AG09319 (cell line): ENCODE data around the gene KLC1.

ENCODE experiments used
- DNase-seq: peaks from one replicate; pipeline ENCODE4 v3.0.0-alpha.2; 2010; ENCODE audit warnings: low read depth; ENCODE audit errors: extremely low read depth
- TF ChIP-seq, protein P1 (sequence below): IDR thresholded peaks from 2 replicates; pipeline ENCODE4 v1.5.1; 2011; ENCODE audit warnings: low read depth, mild to moderate bottlenecking, inconsistent platforms, low read length, moderate library complexity

Gene KLC1

GRCh38 chr14:103697206-103697602 lies 68.2 kb downstream of the KLC1 start:
- DNase-seq = no peak
- TF ChIP-seq, protein P1, sequence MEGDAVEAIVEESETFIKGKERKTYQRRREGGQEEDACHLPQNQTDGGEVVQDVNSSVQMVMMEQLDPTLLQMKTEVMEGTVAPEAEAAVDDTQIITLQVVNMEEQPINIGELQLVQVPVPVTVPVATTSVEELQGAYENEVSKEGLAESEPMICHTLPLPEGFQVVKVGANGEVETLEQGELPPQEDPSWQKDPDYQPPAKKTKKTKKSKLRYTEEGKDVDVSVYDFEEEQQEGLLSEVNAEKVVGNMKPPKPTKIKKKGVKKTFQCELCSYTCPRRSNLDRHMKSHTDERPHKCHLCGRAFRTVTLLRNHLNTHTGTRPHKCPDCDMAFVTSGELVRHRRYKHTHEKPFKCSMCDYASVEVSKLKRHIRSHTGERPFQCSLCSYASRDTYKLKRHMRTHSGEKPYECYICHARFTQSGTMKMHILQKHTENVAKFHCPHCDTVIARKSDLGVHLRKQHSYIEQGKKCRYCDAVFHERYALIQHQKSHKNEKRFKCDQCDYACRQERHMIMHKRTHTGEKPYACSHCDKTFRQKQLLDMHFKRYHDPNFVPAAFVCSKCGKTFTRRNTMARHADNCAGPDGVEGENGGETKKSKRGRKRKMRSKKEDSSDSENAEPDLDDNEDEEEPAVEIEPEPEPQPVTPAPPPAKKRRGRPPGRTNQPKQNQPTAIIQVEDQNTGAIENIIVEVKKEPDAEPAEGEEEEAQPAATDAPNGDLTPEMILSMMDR = no peak

GRCh38 chr14:103697603-103698379 lies 68.8 kb downstream of the KLC1 start:
- TF ChIP-seq, protein P1 = no peak
- DNase-seq = no peak

DNA sequence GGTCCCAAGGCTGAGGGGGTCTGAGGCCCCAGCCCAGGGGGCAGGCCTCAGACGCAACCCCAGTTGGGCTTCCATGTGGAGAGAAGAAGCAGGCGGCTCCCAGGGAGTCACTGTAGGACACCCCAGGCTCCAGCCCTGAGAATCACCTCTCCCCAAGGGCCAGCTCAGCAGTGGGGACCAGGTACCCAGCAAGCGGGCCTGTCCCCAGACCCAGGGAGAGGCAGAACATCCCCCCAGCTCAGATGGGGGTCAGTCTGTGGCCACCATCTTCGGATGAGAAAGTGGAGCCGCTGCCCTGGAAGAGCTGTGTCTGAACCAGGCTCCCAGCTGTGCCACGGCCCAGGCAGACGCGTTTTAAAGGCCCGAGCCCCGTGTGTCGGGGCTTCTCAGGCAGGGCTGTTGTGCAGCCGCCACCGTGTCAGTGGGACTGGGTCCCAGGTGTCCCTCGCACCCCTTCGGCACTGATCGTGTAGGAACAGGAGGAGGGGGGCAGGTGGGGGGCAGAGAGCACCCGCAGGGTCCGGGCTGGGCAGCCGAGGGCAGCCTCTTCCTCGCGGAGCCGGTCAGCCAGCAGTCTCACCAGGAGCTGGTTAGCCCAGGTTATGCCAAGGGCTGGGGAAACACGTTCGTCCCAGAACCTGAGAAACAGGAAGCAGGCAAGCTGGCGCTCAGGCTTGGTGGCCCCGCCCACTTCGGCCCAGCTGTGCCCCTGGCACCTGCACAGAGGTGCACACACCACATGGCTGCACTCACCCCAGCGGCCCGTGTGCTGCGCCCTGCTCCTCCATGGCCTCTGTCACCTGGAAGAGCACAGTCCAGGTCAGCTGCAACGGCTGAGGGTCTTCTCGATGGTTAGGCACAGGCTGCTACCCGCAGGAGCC lies 69.6 kb downstream of the KLC1 start:
- TF ChIP-seq, protein P1 = no peak
- DNase-seq = no peak

DNA sequence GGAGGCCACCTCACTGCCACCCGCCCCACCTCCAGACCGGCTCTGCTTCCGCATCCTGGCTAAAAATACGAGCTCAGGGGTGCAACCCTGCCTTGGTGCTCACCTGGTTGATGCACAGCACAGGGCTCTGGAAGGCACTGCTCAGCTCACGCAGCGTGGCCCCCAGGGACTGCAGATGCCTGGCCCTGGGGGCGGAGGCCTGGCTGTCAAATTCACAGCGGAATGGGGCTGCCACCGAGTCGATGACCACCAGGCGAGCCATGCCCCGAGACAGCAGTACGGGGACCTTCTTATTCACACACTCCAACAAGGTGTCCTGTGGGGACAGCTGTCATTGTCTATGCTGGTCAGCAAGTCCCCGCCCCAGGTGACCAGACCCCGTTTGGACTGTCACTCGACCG lies 70.2 kb downstream of the KLC1 start:
- TF ChIP-seq, protein P1 = no peak
- no peak for DNase-seq

- TF ChIP-seq, protein P1 = no peak
Observed at GRCh38 chr14:103699901-103700752, 71.1 kb downstream of the KLC1 start.

GRCh38 chr14:103700753-103701490 lies 71.9 kb downstream of the KLC1 start:
- DNase-seq = no peak
- TF ChIP-seq, protein P1 = no peak

More at GRCh38 chr14:103699901-103700752, 71.1 kb downstream of the KLC1 start:
- DNase-seq = no peak
